ENCODE data around the gene G6PC3.

The G6PC3 gene

DNA sequence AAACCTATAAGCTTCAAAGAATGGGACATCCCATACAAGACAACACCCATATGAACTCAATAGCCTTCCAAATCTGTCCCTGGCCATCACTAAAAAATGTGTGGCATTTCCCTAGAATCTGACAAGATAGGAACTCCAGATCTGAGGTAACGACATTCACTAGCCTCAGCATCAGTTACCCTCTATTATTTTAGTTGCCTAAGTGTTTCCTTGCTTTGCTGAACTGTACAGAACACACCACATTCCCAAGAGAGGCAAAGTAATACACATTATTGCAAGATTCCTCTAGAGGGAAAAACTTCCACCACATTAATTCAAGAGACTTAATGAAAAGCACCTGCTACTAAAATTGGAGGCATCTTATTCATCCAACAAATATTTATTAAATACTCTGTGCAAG, 9.1 kb upstream of the G6PC3 start:
- no peak for DNase-seq

DNA sequence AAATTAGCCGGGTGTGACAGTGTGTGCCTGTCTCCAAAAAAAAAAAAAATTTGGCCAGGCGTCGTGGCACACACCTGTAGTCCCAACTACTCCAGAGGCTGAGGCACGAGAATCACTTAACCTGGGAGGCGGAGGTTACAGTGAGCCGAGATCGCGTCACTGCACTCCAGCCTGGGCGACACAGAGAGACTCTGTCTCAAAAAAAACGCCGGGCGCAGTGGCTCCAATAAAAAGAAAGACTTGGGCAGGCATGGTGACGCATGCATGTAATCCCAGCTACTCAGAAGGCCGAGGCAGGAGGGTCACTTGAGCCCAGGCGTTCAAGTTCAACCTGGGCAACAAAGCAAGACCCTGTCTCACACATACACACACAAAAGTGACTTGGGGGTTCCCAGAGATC, 7.7 kb upstream of the G6PC3 start:
- DNase-seq = no peak

GRCh38 chr17:44063704-44064639, 6.6 kb upstream of the G6PC3 start:
- DNase-seq = no peak

DNA sequence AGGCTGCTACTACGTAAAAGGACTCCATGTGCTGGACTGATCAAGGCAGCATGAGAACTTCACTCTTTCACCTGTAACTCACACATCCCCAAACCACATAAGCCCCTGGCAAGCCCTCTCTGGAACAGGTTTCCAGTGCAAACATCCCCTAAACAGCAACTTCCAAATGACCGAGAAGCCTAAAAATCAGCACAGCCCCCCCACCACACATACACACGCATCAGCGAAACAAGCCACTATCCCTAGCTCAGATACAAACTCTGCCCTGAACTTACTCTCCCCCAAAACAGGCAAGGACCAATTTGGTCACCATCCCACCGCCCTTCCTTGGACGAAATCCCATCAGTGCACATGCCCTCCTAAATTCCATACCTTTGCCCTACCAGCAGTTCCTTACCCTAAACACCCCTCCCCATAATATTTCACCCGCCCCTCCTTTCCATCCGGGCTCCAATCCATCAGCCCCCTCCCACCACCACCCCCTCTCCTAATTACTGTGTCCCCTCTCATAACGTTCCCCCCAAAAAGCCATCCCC, 4.8 kb upstream of the G6PC3 start:
- DNase-seq = peak in 2 of 5 experiments; percentile 14 to 42

DNA sequence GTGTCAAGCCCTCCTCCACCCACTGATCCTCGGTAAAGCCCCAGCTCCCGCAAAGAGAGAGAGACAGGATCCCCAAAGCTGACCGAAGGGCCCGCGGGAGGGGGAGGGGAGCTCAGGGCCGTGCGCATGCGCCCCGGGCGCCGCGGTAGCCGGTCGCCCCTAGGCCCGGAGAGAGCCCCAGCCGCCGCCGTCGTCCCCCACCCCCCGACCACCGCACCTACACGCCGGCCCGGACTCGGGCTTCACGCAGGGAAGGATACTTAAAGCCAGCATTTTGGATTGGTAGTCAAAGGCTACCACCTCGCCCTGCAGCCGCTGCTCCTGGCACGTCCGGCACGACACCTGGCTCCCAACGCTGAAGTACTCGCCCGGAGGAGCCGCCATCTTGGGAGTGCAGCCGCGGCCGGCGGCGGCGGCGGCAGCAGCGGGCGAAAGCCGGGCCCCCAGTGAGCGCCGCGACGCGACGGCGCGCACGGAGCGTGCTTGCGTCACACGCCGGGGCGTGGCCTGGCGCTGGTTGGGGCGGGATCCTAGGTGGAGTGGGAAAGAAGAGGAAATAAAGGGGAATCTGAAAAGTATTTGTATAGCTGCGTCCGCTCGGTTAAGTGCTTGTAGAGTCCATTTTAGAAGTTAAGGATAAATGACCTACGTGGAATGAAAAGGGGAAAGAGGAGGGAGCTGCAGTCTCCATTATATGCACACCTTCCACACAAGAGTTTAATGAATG, 4.2 kb upstream of the G6PC3 start, which contains the start of gene LSM12:
TSS of gene LSM12 (minus strand) at position 468 of the 727 bp plus-strand sequence. CDS start at position 384, 84 bp downstream.
- DNase-seq = peak; percentile 76 to 91 (median 84)

GRCh38 chr17:44067545-44067940, 3.0 kb upstream of the G6PC3 start:
- no peak for DNase-seq

DNA sequence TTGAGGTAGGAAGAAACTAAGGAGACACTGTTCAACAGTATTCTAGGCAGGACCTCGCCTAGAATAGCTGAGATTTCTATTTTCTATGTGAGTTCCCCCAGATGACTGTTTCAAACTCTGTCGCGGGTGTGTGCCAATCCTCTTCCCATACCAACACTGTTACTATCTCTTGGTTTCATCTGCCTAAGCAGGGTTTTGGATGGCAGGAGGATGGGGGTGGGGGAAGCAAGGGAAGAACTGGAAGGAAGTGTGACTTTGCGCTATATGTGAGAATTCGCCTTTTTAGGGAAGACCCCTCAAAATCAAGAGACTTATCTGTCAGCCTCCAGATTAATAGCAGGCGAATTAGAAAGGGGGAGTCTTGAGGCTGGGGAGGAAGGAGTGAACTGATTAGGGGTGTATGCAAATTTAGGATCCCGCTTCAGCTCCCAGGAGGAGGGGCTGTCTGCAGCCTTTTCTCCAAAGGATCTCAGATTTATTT, 521 bp upstream of the G6PC3 start:
- DNase-seq = no peak

DNA sequence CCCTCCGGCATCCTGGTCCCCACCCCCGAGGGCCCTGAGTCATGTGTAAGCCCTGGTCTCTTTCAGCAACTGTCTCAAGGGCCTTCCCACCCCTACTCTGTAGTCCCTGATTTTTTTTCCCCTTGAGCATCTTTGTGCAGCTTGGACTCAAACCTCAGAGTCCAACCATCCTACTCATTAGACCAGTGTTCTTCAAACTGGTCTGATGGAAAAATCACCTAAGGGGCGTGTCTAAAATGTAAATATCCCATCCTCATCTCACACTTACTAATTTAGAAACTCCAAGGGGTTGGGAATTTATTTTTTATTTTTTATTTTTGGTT, 624 bp downstream of the G6PC3 start:
- DNase-seq = peak in 1 of 5 experiments; percentile 47

DNA sequence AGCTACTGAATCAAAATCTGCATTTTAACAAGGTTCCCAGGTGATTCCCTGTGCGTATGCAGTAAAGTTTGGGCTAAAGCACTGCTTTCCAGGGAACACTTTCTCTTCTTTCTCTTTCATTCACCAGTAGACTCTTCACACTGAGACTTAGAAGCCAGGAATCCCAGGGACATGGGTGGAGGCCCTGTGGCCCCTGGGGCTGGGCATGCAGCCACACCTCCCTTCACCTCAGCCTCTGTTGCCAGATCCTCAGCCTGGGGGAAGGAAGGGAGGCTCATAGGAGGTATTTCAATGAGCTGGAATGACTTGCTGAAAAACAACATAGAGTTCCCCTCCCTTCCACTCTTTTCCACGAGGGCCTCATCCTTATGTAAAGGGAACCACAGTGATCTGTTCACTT, 1.2 kb downstream of the G6PC3 start:
- no peak for DNase-seq

- no peak for DNase-seq
Measured at GRCh38 chr17:44074231-44074910, 3.8 kb downstream of the G6PC3 start.

GRCh38 chr17:44074911-44075285, 4.4 kb downstream of the G6PC3 start:
- DNase-seq = no peak

DNA sequence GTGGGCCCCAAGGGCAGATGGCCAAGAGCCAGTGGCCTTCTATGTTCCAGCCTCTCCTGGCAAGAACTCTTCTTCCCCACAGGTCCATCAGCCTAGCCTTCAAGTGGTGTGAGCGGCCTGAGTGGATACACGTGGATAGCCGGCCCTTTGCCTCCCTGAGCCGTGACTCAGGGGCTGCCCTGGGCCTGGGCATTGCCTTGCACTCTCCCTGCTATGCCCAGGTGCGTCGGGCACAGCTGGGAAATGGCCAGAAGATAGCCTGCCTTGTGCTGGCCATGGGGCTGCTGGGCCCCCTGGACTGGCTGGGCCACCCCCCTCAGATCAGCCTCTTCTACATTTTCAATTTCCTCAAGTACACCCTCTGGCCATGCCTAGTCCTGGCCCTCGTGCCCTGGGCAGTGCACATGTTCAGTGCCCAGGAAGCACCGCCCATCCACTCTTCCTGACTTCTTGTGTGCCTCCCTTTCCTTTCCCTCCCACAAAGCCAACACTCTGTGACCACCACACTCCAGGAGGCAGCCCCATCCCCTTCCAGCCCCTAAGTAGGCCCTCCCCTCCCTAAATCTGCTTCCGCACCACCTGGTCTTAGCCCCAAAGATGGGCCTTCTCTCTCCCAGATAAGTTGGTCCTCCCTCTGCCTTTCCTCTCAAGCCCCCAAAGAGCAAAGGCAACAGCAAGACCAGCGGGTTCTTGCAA, 5.2 kb downstream of the G6PC3 start:
- no peak for DNase-seq

- no peak for DNase-seq
Measured at GRCh38 chr17:44076716-44077594, 6.4 kb downstream of the G6PC3 start.

DNA sequence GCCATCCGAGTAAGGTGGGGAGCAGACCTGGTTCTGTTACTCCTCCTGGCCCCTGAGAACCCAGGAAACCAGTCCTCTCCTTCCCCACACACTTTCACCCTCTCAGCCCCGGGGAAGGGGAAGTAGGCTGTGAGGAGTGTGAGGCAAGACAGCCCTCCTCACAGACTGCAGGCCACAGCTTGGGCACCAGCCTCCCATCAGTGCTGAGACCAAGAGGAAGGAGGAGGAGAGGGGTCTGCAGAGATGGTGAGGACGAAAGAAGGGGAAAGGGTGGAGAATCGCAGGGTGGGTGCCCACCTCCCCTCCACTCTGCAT, 7.0 kb downstream of the G6PC3 start:
- no peak for DNase-seq

- DNase-seq = no peak
Measured at GRCh38 chr17:44078412-44078811, 7.9 kb downstream of the G6PC3 start.

DNA sequence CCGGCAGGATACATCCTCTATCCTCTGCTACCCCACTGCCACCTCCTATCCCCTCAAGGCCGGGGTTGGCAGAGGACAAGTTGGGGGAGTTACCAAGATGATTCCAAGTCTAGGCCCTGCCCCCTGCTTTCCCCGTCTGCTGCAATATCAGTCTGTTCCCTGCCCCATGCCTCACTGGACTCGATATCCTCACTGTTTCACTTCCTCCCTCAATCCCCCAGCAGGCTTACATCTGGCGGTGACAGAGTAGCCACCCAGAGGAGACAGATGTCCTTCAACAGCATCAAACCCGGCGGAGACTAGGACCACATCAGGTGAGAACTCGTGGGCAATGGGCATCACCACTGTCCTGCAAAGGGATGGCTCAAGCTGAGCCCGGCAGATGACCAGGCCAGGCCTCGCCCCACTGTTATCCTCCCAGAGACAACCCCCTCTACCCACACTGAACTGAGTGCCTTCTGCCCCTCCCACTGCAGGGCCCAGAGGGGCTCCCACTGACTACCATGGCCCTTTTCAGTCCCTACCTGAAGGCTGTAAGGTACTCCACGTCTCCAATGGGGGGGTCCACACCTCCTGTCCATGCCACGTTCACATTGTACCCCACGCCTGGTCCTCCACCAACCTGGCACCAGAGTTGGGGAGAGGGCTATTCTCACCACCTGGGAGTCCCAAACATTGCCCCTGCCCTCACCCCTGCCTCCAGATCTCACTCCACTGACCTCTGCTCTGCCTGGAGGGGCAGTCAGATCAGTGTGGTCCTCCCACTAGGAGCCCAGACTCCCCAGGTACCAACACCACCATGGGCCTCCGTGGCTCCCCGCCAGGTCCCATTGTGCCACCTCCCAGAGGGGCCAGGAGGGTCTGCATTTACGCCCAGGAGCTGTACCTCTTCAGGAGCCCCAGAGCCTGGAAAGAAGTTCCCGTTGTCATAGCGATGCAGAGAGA, 9.6 kb downstream of the G6PC3 start:
- no peak for DNase-seq

DNA sequence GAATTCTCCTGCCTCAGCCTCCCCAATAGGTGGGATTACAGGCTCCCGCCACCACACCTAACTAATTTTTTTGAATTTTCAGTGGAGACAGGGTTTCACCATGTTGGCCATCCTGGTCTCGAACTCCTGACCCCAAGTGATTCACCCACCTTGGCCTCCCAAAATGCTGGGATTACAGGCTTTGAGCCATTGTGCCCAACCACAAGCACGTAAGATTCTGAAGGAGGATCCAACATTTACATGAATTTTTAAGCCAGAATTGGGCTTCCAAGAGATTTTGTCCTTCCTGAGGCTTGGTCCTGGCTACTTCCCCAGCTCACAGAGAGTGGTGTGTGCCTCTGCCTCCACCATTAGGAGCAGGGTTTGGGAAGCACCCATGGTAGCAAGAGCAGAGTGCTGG, 11.1 kb downstream of the G6PC3 start:
- DNase-seq = no peak

DNA sequence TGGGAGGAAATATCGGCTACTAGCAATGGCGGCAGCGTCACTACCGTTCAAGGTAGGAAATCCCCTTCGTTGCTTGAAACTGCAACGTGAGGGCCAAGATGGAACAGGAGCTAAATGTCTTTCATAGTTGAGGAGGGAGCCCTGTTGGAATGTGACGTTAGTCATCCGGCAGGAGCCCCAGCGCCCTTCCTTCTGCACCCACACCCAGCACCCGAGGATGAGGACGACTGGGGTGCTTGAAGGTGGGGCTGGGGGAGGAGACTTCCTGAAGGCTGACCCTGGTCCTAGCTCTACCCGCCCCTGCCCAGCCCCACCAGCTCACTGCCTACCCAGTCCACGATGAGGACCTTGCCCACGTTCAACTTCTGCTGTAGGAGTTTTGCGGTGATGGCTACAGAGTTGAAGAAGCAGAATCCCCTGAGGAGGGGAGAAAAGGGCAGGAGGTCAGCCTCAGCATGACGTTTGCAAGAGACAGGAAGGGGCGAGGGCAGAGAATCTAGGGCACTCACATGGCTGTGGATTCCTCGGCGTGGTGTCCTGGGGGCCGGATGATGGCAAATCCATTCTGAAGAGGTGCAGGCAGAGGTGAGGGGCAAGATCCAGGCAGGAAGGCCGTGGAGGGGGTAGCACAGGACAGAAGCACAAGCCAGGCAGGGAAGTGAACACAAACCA, 11.9 kb downstream of the G6PC3 start:
- DNase-seq = no peak

DNA sequence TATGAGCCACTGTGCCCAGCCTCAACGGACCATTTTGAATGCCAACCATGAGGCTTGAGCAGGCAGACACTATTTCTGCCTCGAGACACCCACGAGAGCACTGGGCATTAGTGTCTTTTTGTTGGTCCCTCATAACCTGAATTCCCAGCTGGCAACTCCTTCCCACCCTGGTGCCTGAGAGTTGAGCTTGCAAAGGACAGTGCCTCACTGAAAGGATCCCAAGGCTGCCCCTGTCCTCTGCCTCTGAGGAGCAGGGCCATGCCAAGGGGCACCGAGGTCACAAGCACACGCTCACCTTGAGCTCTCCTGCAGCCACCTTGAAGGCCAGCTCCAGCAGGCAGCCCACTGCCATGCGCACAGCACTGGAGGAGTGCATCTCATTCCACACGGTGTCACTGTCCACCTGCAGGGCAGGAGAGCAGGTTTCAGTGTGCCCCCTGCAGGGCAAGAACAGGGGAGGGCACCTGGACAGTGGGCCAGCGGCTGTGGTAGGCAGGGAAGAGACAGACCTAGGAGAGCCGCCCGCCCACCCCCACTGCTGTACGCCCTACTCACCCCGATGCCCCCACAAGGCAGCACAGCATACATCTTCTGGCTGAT, 12.8 kb downstream of the G6PC3 start:
- DNase-seq = no peak
